IMR-90 (cell line): ENCODE measurements around the gene TMTC1. TPM values are rescaled to one million over a fixed set of nuclear protein-coding genes. Genes with fewer than 3 reads are reported as not detected.

Experiments used
- ATAC-seq: fragments of 200-7000 bp; cut with Tn5 transposase; 2 replicates; pipeline ENCODE4 v1.9.1; 2020; ENCODE audit warnings: low read depth, mild to moderate bottlenecking, moderate library complexity
- BruUV-seq: library from RNA; stranded (reverse); fragments of 400-500 nt; replicated peaks from 2 replicates; lab custom pipeline; 2021; lab: Mats Ljungman, UMichigan
- CTCF ChIA-PET: fragments of 300-600 bp; formaldehyde crosslinking; extraction: SDS; loops from one replicate; lab custom pipeline; 2021; ENCODE audit warnings: antibody characterized with exemption; lab: Yijun Ruan, JAX
- POLR2A ChIA-PET: fragments of 300-600 bp; sonication (Branson Sonifier 250); formaldehyde crosslinking; loops from one replicate; lab custom pipeline; 2022; ENCODE audit warnings: antibody characterized with exemption; ENCODE audit not compliant: unreplicated experiment; lab: Charles Lee
- DNase-seq: peaks from one replicate; pipeline ENCODE4 v3.0.0; 2013
- H2AFZ ChIP-seq: replicated peaks from 2 replicates; pipeline ENCODE3; 2013; ENCODE audit warnings: low read length, mild to moderate bottlenecking; ENCODE audit not compliant: poor library complexity
- H2AK5ac ChIP-seq: 2 replicates; pipeline ENCODE4 v1.6.1; 2013; ENCODE audit warnings: low read depth, low read length, inconsistent platforms
- H2AK9ac ChIP-seq: replicated peaks from 2 replicates; pipeline ENCODE3; 2013; ENCODE audit warnings: mild to moderate bottlenecking, low read depth, low read length, moderate library complexity; ENCODE audit not compliant: poor library complexity
- H2BK120ac ChIP-seq: 2 replicates; pipeline ENCODE4 v1.6.1; 2013; ENCODE audit warnings: low read depth, low read length, inconsistent platforms
- H2BK15ac ChIP-seq: 3 replicates; pipeline ENCODE4 v1.6.1; 2013; ENCODE audit warnings: low read depth, low read length, inconsistent platforms
- H2BK20ac ChIP-seq: 2 replicates; pipeline ENCODE4 v1.6.1; 2013; ENCODE audit warnings: low read depth, mild to moderate bottlenecking, inconsistent platforms, low read length, moderate library complexity
- H2BK5ac ChIP-seq: 2 replicates; pipeline ENCODE4 v1.6.1; 2013; ENCODE audit warnings: mild to moderate bottlenecking, low read depth, low read length, inconsistent platforms; ENCODE audit not compliant: poor library complexity, severe bottlenecking
- H3K14ac ChIP-seq: replicated peaks from 2 replicates; pipeline ENCODE4 v1.6.1; 2013; ENCODE audit warnings: low read depth, low read length, inconsistent platforms
- H3K18ac ChIP-seq: 2 replicates; pipeline ENCODE4 v1.6.1; 2013; ENCODE audit warnings: low read depth, low read length, control low read depth
- H3K23ac ChIP-seq: 2 replicates; pipeline ENCODE4 v1.6.1; 2013; ENCODE audit warnings: low read depth, low read length, inconsistent platforms
- H3K27ac ChIP-seq: 2 replicates; pipeline ENCODE4 v1.5.1; 2013; ENCODE audit warnings: mild to moderate bottlenecking, control low read depth, low read length; ENCODE audit not compliant: insufficient read depth
- H3K27me3 ChIP-seq: 2 replicates; pipeline ENCODE4 v1.6.1; 2013; ENCODE audit warnings: low read length; ENCODE audit not compliant: control insufficient read depth, insufficient read depth
- H3K36me3 ChIP-seq: 2 replicates; pipeline ENCODE4 v1.6.1; 2013; ENCODE audit warnings: low read length, mixed read lengths; ENCODE audit not compliant: control insufficient read depth, insufficient read depth
- H3K4ac ChIP-seq: 2 replicates; pipeline ENCODE4 v1.6.1; 2013; ENCODE audit warnings: low read depth, low read length, inconsistent platforms
- H3K4me1 ChIP-seq: 2 replicates; pipeline ENCODE4 v1.6.1; 2013; ENCODE audit warnings: low read length, mixed read lengths; ENCODE audit not compliant: control insufficient read depth, insufficient read depth
- H3K4me2 ChIP-seq: 2 replicates; pipeline ENCODE4 v1.6.1; 2013; ENCODE audit warnings: low read depth, mild to moderate bottlenecking, control low read depth, low read length, moderate library complexity
- H3K4me3 ChIP-seq: 2 replicates; pipeline ENCODE4 v1.5.1; 2013; ENCODE audit warnings: low read depth, mild to moderate bottlenecking, control low read depth, low read length, moderate library complexity; ENCODE audit not compliant: insufficient read depth
- H3K56ac ChIP-seq: 2 replicates; pipeline ENCODE4 v1.6.1; 2013; ENCODE audit warnings: low read length, inconsistent platforms; ENCODE audit not compliant: insufficient read depth; ENCODE audit errors: extremely low read depth
- H3K79me1 ChIP-seq, 2 experiments: 2 replicates each; pipeline ENCODE4 v1.6.1; 2013; ENCODE audit warnings: low read length in 2 of 2, inconsistent platforms in 1 of 2, low read depth in 1 of 2
- H3K9ac ChIP-seq: 2 replicates; pipeline ENCODE4 v1.6.1; 2013; ENCODE audit warnings: low read depth, low read length, control low read depth
- H3K9me1 ChIP-seq: 2 replicates; pipeline ENCODE4 v1.6.1; 2013; ENCODE audit warnings: low read length, inconsistent platforms; ENCODE audit not compliant: insufficient read depth
- H3K9me3 ChIP-seq: 2 replicates; pipeline ENCODE4 v1.6.1; 2013; ENCODE audit warnings: low read length; ENCODE audit not compliant: control insufficient read depth, insufficient read depth
- H4K20me1 ChIP-seq: 2 replicates; pipeline ENCODE4 v1.6.1; 2013; ENCODE audit warnings: low read length, inconsistent platforms; ENCODE audit not compliant: insufficient read depth
- H4K5ac ChIP-seq: 2 replicates; pipeline ENCODE4 v1.6.1; 2013; ENCODE audit warnings: mild to moderate bottlenecking, low read depth, low read length, control low read depth
- H4K8ac ChIP-seq, 2 experiments: 2 replicates each; pipeline ENCODE4 v1.6.1; 2013; ENCODE audit warnings: low read depth in 2 of 2, low read length in 2 of 2, control low read depth in 1 of 2, inconsistent platforms in 1 of 2
- H4K91ac ChIP-seq: 2 replicates; pipeline ENCODE4 v1.6.1; 2013; ENCODE audit warnings: low read depth, low read length, inconsistent platforms; ENCODE audit not compliant: insufficient read depth
- BHLHE40 ChIP-seq: fragments of 150-350 bp; IDR thresholded peaks from 2 replicates; pipeline ENCODE4 v1.6.1; 2016; ENCODE audit warnings: mild to moderate bottlenecking, low read depth, low read length
- CEBPB ChIP-seq: IDR thresholded peaks from 2 replicates; pipeline ENCODE4 v1.6.1; 2012; ENCODE audit warnings: low read depth, low read length, improper control_type of control experiment
- CHD1 ChIP-seq: IDR thresholded peaks from 2 replicates; pipeline ENCODE4 v1.6.1; 2012; ENCODE audit warnings: low read depth, low read length, improper control_type of control experiment
- ELK1 ChIP-seq: fragments of 150-350 bp; IDR thresholded peaks from 2 replicates; pipeline ENCODE4 v1.6.1; 2016; ENCODE audit warnings: low read depth, mild to moderate bottlenecking, low read length, moderate library complexity, borderline replicate concordance
- MAFK ChIP-seq: IDR thresholded peaks from 2 replicates; pipeline ENCODE4 v1.6.1; 2012; ENCODE audit warnings: low read depth, low read length, improper control_type of control experiment
- MAZ ChIP-seq: IDR thresholded peaks from 2 replicates; pipeline ENCODE4 v1.6.1; 2012; ENCODE audit warnings: low read depth, mild to moderate bottlenecking, low read length, improper control_type of control experiment, moderate library complexity, borderline replicate concordance
- MXI1 ChIP-seq: IDR thresholded peaks from 2 replicates; pipeline ENCODE4 v1.6.1; 2012; ENCODE audit warnings: low read depth, mild to moderate bottlenecking, low read length, moderate library complexity, borderline replicate concordance
- NFE2L2 ChIP-seq: fragments of 150-350 bp; IDR thresholded peaks from 2 replicates; pipeline ENCODE4 v1.6.1; 2016; ENCODE audit warnings: low read depth, mild to moderate bottlenecking, low read length
- POLR2A ChIP-seq: IDR thresholded peaks from 2 replicates; pipeline ENCODE4 v1.6.1; 2012; ENCODE audit warnings: mild to moderate bottlenecking, low read depth, low read length
- RAD21 ChIP-seq: IDR thresholded peaks from 2 replicates; pipeline ENCODE4 v1.6.1; 2012; ENCODE audit warnings: low read length, improper control_type of control experiment
- SMC3 ChIP-seq: fragments of 150-350 bp; IDR thresholded peaks from 2 replicates; pipeline ENCODE4 v1.6.1; 2016; ENCODE audit warnings: low read depth, mild to moderate bottlenecking, antibody characterized with exemption, low read length, moderate library complexity
- WGBS, 2 experiments: methylation state at CpG; one replicate each; pipeline versions ENCODE4 v1.1.5 to v1.1.7; 2013; ENCODE audit warnings: missing lambda C conversion rate in 2 of 2; ENCODE audit not compliant: insufficient read length in 1 of 2; ENCODE audit errors: extremely low coverage in 2 of 2; 5-methylcytosine and 5-hydroxymethylcytosine counted together
- dilution Hi-C: fragments of 300-500 bp; cut with HindIII; formaldehyde crosslinking; loops from one replicate; pipeline ENCODE4 v1.14.3; 2018; ENCODE audit warnings: low sequenced_read_pairs; ENCODE audit not compliant: unreplicated experiment
- in situ Hi-C: fragments of 300-500 bp; cut with MboI; formaldehyde crosslinking; loops from 3 replicates; pipeline ENCODE4 v1.14.3; 2019; ENCODE audit warnings: low sequenced_read_pairs, inconsistent platforms, mixed read lengths
- intact Hi-C: fragments of 100-400 bp; cut with micrococcal nuclease; formaldehyde crosslinking; loops from 2 replicates; pipeline ENCODE4 v1.10.0; 2022
- polyA plus RNA-seq, 3 experiments: library from polyadenylated mRNA; depleted of rRNA; stranded (reverse); fragments of >200 nt; gene quantifications; 2 replicates each; pipeline ENCODE4 v1.2.3, GENCODE V29; 2012; ENCODE audit warnings: low replicate concordance in 1 of 3
- total RNA-seq: library from RNA; depleted of rRNA; stranded (reverse); fragments of >200 nt; gene quantifications from 2 replicates; pipeline ENCODE4 v1.2.3, GENCODE V29; 2012
- TF ChIP-seq, protein P1 (sequence below): conservative IDR thresholded peaks from 2 replicates; pipeline ENCODE4 v1.5.1; 2012; ENCODE audit warnings: mild to moderate bottlenecking, low read depth, low read length, improper control_type of control experiment
- TF ChIP-seq, protein P2 (sequence below): fragments of 150-350 bp; IDR thresholded peaks from 2 replicates; pipeline ENCODE4 v1.6.1; 2017; ENCODE audit warnings: mild to moderate bottlenecking, antibody characterized with exemption, low read length, low read depth

The TMTC1 gene
- total and polyA plus RNA-seq, 2 of the 4 experiments (the other 2 are of a cell fraction): 12.5 to 36.4 TPM

DNA sequence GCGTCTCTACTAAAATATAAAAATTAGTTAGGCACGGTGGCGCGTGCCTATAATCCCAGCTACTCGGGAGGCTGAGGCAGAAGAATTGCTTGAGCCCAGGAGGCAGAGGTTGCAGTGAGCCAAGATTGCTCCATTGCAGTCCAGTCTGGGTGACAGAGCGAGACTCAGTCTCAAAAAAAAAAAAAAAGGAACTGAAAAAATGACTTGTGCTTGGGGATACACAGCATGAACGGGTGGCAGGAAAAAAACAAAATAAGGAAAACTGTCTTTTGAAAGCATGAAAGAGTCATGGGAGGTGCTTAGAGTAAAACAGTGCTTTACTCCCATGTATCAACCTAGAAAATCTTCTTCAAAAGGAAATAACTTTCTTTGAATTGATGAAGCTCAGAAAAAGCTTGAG, 80.8 kb downstream of the TMTC1 start:
- no peak overlapping the region for H3K4me3 ChIP-seq
- no peak overlapping the region for H2AK5ac ChIP-seq
- peaks cover 4% of the 10 kb centered on the region; the same call in 1 of the 2 replicates for H3K4me1 ChIP-seq
- H3K36me3 ChIP-seq: peaks cover 10% of the 10 kb centered on the region
- H3K56ac ChIP-seq: no peak overlapping the region
- in situ Hi-C loops (no loop called here), intact Hi-C loops (no loop called here), dilution Hi-C loops (no loop called here)
- ATAC-seq (no peak), DNase-seq (no peak)
- H2AK9ac ChIP-seq: no peak overlapping the region
- no peak overlapping the region for H3K4ac ChIP-seq
- H4K8ac ChIP-seq: no peak overlapping the region
- TF ChIP-seq BHLHE40: no peak
- TF ChIP-seq MXI1: no peak
- TF ChIP-seq POLR2A: no peak
- no peak for TF ChIP-seq CEBPB
- TF ChIP-seq, protein P1, sequence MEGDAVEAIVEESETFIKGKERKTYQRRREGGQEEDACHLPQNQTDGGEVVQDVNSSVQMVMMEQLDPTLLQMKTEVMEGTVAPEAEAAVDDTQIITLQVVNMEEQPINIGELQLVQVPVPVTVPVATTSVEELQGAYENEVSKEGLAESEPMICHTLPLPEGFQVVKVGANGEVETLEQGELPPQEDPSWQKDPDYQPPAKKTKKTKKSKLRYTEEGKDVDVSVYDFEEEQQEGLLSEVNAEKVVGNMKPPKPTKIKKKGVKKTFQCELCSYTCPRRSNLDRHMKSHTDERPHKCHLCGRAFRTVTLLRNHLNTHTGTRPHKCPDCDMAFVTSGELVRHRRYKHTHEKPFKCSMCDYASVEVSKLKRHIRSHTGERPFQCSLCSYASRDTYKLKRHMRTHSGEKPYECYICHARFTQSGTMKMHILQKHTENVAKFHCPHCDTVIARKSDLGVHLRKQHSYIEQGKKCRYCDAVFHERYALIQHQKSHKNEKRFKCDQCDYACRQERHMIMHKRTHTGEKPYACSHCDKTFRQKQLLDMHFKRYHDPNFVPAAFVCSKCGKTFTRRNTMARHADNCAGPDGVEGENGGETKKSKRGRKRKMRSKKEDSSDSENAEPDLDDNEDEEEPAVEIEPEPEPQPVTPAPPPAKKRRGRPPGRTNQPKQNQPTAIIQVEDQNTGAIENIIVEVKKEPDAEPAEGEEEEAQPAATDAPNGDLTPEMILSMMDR: no peak
- no peak for TF ChIP-seq MAZ
- no peak for TF ChIP-seq NFE2L2
- TF ChIP-seq CHD1: no peak
- TF ChIP-seq MAFK: no peak
- no peak for TF ChIP-seq ELK1
- TF ChIP-seq SMC3: no peak
- TF ChIP-seq, protein P2, sequence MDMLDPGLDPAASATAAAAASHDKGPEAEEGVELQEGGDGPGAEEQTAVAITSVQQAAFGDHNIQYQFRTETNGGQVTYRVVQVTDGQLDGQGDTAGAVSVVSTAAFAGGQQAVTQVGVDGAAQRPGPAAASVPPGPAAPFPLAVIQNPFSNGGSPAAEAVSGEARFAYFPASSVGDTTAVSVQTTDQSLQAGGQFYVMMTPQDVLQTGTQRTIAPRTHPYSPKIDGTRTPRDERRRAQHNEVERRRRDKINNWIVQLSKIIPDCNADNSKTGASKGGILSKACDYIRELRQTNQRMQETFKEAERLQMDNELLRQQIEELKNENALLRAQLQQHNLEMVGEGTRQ: no peak
- TF ChIP-seq RAD21: no peak
- H3K9me3 ChIP-seq: no peaks in the 10 kb centered on the region
- CTCF ChIA-PET: interaction anchor here (0.6 kb wide), 1 partner anchor 349 kb away, joined by 3 read pairs; no protein-coding TSS in a partner anchor
- H4K91ac ChIP-seq: no peak overlapping the region
- H3K14ac ChIP-seq: no peak overlapping the region
- no peak overlapping the region for H3K18ac ChIP-seq
- H4K5ac ChIP-seq: no peak overlapping the region
- no peaks in the 10 kb centered on the region for H4K20me1 ChIP-seq
- H2BK20ac ChIP-seq: no peak overlapping the region
- H3K27me3 ChIP-seq: no peaks in the 10 kb centered on the region
- H3K9ac ChIP-seq: no peak overlapping the region
- H2BK5ac ChIP-seq: no peak overlapping the region
- H2BK15ac ChIP-seq: no peak overlapping the region
- H3K27ac ChIP-seq: no peak overlapping the region
- H3K79me1 ChIP-seq: peaks cover 0 to 6% of the 10 kb centered on the region in 2 experiments; a peak in 3 of 4 replicates
- H3K4me2 ChIP-seq: no peak overlapping the region
- POLR2A ChIA-PET: no interaction called here
- peaks cover 13% of the 10 kb centered on the region for H3K9me1 ChIP-seq
- no CpG with 5 or more reads among the region's 7 CpGs for WGBS, 2 experiments
- H3K23ac ChIP-seq: no peak overlapping the region
- H2BK120ac ChIP-seq: no peak overlapping the region
- no TSS peak for BruUV-seq
- no peak overlapping the region for H2AFZ ChIP-seq
